Right lobe of liver (tissue), 6 donors: ENCODE data around the gene ADCY5. TPM values are rescaled to one million over a fixed set of nuclear protein-coding genes. Genes with fewer than 3 reads are reported as not detected.

Experiments used
- ATAC-seq, 4 donors: fragments of 200-7000 bp; cut with Tn5 transposase; one replicate each; pipeline ENCODE4 v1.9.1; 2020; ENCODE audit warnings: mild to moderate bottlenecking in 4 of 4, moderate library complexity in 4 of 4
- DNase-seq, 3 donors: peaks; one replicate each; pipeline ENCODE4 v3.0.0-alpha.2; 2020
- H3K27ac ChIP-seq, 3 donors: fragments of 200-600 bp; one replicate each; pipeline ENCODE4 v1.8.0; 2022
- H3K27me3 ChIP-seq, 2 donors: fragments of 200-600 bp; one replicate each; pipeline ENCODE4 v1.8.0; 2022
- H3K36me3 ChIP-seq, 4 donors: fragments of 200-600 bp; sonication (generic) in 1 of 4; one replicate each; pipeline versions ENCODE4 v1.5.1 to v1.8.0; 2017 to 2022; ENCODE audit warnings: control low read depth in 1 of 4
- H3K4me1 ChIP-seq, 4 donors: fragments of 200-600 bp; sonication (generic) in 1 of 4; one replicate each; pipeline versions ENCODE4 v1.5.1 to v1.8.0; 2017 to 2022; ENCODE audit warnings: control low read depth in 1 of 4
- H3K4me3 ChIP-seq, 3 donors: fragments of 200-600 bp; one replicate each; pipeline ENCODE4 v1.8.0; 2022
- H3K9me3 ChIP-seq, 4 donors: fragments of 200-600 bp; sonication (generic) in 1 of 4; one replicate each; pipeline versions ENCODE4 v1.5.1 to v1.8.0; 2017 to 2022; ENCODE audit warnings: control low read depth in 1 of 4
- CTCF ChIP-seq, 4 donors: fragments of 200-600 bp in 3 of 4; fragments of 450-650 bp in 1 of 4; IDR thresholded peaks; one replicate each; pipeline versions ENCODE4 v1.5.1 to v1.8.0; 2016 to 2022; ENCODE audit warnings: antibody characterized with exemption in 4 of 4, mild to moderate bottlenecking in 2 of 4
- POLR2A ChIP-seq: fragments of 450-650 bp; IDR thresholded peaks from one replicate; pipeline ENCODE4 v1.6.1; 2017; ENCODE audit warnings: antibody characterized with exemption, mild to moderate bottlenecking
- WGBS: methylation state at CpG from one replicate; pipeline ENCODE4 v1.1.6; 2018; ENCODE audit warnings: low coverage, low lambda C conversion rate; ENCODE audit not compliant: insufficient coverage; ENCODE audit errors: missing lambda C conversion rate; 5-methylcytosine and 5-hydroxymethylcytosine counted together
- intact Hi-C, 2 donors: fragments of 100-400 bp; cut with DNase I; formaldehyde crosslinking; loops; one replicate each; pipeline versions ENCODE4 v1.11.2 to v1.14.1; 2022
- total RNA-seq, 6 experiments: library from RNA; depleted of rRNA in 2 of 6; stranded (reverse); fragments of >200 nt in 2 of 6; fragmentation: NEBNext Ultra II Directional in 3 of 6; extraction: Animal tissue kit (Norgen Biotek cat#: 25700) in 3 of 6; gene quantifications; one replicate each; pipeline versions ENCODE4 v1.1.0 to v1.2.4, GENCODE V29; 2016 to 2023
- donor health status: DM: no; HTN: yes; CAD: no.
- donor health status: DM: no; HTN: no; CAD: no.
- donor health status: DM: no; HTN: no; CAD: no.
- donor health status: DM: no; HTN: yes; CAD: no.
- donor health status: DM: no; HTN: yes; CAD: no.

The ADCY5 gene
- total RNA-seq, 6 experiments from 2014 or later, result 1.9 to 3.7 (median 2.7) TPM

- Histone ChIP-seq H3K4me1 (no peaks in the 10 kb centered on the region), H3K4me3 (no peak overlapping the region), H3K27ac (no peak overlapping the region), H3K27me3 (no peaks in the 10 kb centered on the region), H3K36me3 (no peaks in the 10 kb centered on the region), H3K9me3 (no peaks in the 10 kb centered on the region)
- DNase-seq (no peak), ATAC-seq (peak in 1 of 4 donors; percentile 11)
- WGBS, result 75% methylated on average over 3 of the region's 4 CpGs
- TF ChIP-seq CTCF (IDR thresholded peaks at IDR 0.05) (no peak), POLR2A (no peak)
- intact Hi-C loops, result no loop called here
Observed at GRCh38 chr3:123347205-123347604, 101.7 kb downstream of the ADCY5 start.

GRCh38 chr3:123346021-123346420 lies 102.9 kb downstream of the ADCY5 start:
- DNase-seq (no peak), ATAC-seq (no peak)
- Histone ChIP-seq H3K36me3 (no peaks in the 10 kb centered on the region), H3K4me3 (no peak overlapping the region), H3K27me3 (no peaks in the 10 kb centered on the region), H3K4me1 (no peaks in the 10 kb centered on the region), H3K9me3 (no peaks in the 10 kb centered on the region), H3K27ac (no peak overlapping the region)
- TF ChIP-seq CTCF (IDR thresholded peaks at IDR 0.05) (no peak), POLR2A (no peak)
- intact Hi-C loops, result no loop called here
- 86% methylated on average over 5 of the region's 8 CpGs for WGBS

- WGBS, result 68% methylated on average over 6 of the region's 13 CpGs
- ATAC-seq, result no peak
- H3K4me1 ChIP-seq, result no peaks in the 10 kb centered on the region
Observed at GRCh38 chr3:123344907-123345594, 103.8 kb downstream of the ADCY5 start.

GRCh38 chr3:123344175-123344906 lies 104.5 kb downstream of the ADCY5 start:
- no peak for TF ChIP-seq POLR2A
- no peak for TF ChIP-seq CTCF (IDR thresholded peaks at IDR 0.05)
- no peak overlapping the region for H3K27ac ChIP-seq
- DNase-seq, result no peak
- intact Hi-C loops, result no loop called here
- H3K36me3 ChIP-seq, result no peaks in the 10 kb centered on the region
- WGBS, result 85% methylated on average over 6 of the region's 6 CpGs
- no peak overlapping the region for H3K4me3 ChIP-seq
- H3K27me3 ChIP-seq, result no peaks in the 10 kb centered on the region
- no peaks in the 10 kb centered on the region for H3K9me3 ChIP-seq
- ATAC-seq, result peak in 1 of 4 donors; percentile 16
- H3K4me1 ChIP-seq, result no peaks in the 10 kb centered on the region

More at GRCh38 chr3:123344907-123345594, 103.8 kb downstream of the ADCY5 start:
- no peaks in the 10 kb centered on the region for H3K27me3 ChIP-seq
- no peak overlapping the region for H3K27ac ChIP-seq
- TF ChIP-seq POLR2A (no peak), CTCF (IDR thresholded peaks at IDR 0.05) (no peak)
- intact Hi-C loops, result no loop called here
- no peak for DNase-seq
- no peaks in the 10 kb centered on the region for H3K9me3 ChIP-seq
- no peak overlapping the region for H3K4me3 ChIP-seq
- H3K36me3 ChIP-seq, result no peaks in the 10 kb centered on the region
